Measurements from ENCODE around the gene ITIH5.

DNA sequence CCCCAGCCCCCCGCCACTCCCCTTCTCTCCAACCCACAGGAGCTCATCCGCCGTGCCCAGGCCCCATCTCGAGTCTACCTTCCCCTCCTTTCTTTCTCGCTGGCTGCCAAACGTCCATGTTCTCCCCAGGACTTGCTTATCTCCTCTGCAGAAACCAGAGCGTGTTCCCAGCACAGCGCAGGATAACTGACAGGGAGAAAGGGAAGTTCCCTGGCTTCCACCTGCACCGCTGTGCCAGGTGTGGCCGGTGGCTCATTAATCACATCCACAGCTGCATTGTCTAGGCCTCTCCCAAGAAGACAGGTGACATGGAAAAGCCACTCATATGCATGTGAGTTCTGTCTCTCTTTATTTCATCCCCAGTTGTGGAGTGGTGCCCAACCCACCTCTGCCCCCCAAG lies 113.2 kb downstream of the ITIH5 start:
- TF ChIP-seq, protein P1, sequence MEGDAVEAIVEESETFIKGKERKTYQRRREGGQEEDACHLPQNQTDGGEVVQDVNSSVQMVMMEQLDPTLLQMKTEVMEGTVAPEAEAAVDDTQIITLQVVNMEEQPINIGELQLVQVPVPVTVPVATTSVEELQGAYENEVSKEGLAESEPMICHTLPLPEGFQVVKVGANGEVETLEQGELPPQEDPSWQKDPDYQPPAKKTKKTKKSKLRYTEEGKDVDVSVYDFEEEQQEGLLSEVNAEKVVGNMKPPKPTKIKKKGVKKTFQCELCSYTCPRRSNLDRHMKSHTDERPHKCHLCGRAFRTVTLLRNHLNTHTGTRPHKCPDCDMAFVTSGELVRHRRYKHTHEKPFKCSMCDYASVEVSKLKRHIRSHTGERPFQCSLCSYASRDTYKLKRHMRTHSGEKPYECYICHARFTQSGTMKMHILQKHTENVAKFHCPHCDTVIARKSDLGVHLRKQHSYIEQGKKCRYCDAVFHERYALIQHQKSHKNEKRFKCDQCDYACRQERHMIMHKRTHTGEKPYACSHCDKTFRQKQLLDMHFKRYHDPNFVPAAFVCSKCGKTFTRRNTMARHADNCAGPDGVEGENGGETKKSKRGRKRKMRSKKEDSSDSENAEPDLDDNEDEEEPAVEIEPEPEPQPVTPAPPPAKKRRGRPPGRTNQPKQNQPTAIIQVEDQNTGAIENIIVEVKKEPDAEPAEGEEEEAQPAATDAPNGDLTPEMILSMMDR (conservative IDR thresholded peaks at IDR 0.05 in 1 of 2, IDR thresholded peaks at IDR 0.05 in 1 of 2; ENCODE audit: low read depth in 1 of 2, low read length in 2 of 2): no peak
- no peak for TF ChIP-seq EZH2 (IDR thresholded peaks at IDR 0.05; ENCODE audit: low read length, missing control alignments)

Data from fibroblast of lung (primary cell).